SH-SY5Y (cell line): ENCODE measurements around the gene SYPL1.

Experiments
- GATA2 ChIP-seq: IDR thresholded peaks from 2 replicates; pipeline ENCODE4 v1.6.1; 2011; ENCODE audit warnings: mild to moderate bottlenecking, low read depth, low read length
- GATA3 ChIP-seq: IDR thresholded peaks from 2 replicates; pipeline ENCODE4 v1.6.1; 2011; ENCODE audit warnings: low read depth, mild to moderate bottlenecking, low read length, moderate library complexity

- TF ChIP-seq GATA2 (no peak), GATA3 (no peak)
These were observed 16.5 kb downstream of the SYPL1 start for GRCh38 chr7:106095634-106096033.
